IgD-negative memory B cell (primary cell): ENCODE measurements around the gene C5orf47. TPM values are rescaled to one million over a fixed set of nuclear protein-coding genes. Genes with fewer than 3 reads are reported as not detected.

Source experiments
- H3K27ac Mint-ChIP-seq, 3 donors: one replicate each; pipeline ENCODE4 v1.8.0; 2020 to 2022; ENCODE audit warnings: mild to moderate bottlenecking in 3 of 3, mixed read lengths in 3 of 3, moderate library complexity in 1 of 3
- H3K27me3 Mint-ChIP-seq: one replicate; pipeline ENCODE4 v1.8.0; 2021; ENCODE audit warnings: mixed read lengths
- H3K36me3 Mint-ChIP-seq: one replicate; pipeline ENCODE4 v1.8.0; 2020; ENCODE audit warnings: mild to moderate bottlenecking, mixed read lengths
- H3K4me1 Mint-ChIP-seq, 3 donors: one replicate each; pipeline ENCODE4 v1.8.0; 2020 to 2022; ENCODE audit warnings: mixed read lengths in 3 of 3, mild to moderate bottlenecking in 1 of 3
- H3K4me3 Mint-ChIP-seq, 4 donors: one replicate each; pipeline ENCODE4 v1.8.0; 2020 to 2022; ENCODE audit warnings: mild to moderate bottlenecking in 4 of 4, mixed read lengths in 4 of 4, moderate library complexity in 3 of 4
- H3K9me3 Mint-ChIP-seq, 3 donors: one replicate each; pipeline ENCODE4 v1.8.0; 2020 to 2021; ENCODE audit warnings: mixed read lengths in 3 of 3, mild to moderate bottlenecking in 1 of 3
- polyA plus RNA-seq: library from polyadenylated mRNA; unstranded; fragments of 300-500 nt; fragmentation: Illumina TruSeq; gene quantifications from one replicate; pipeline ENCODE4 v1.2.3, GENCODE V29; 2021

C5orf47 gene
- polyA plus RNA-seq, 1 donor from 2014 or later, result not detected

GRCh38 chr5:173963867-173964441, 25.0 kb upstream of the C5orf47 start:
- Mint-ChIP-seq H3K4me3 (no peak overlapping the region), H3K4me1 (no peaks in the 10 kb centered on the region), H3K9me3 (no peaks in the 10 kb centered on the region), H3K27ac (no peak overlapping the region), H3K36me3 (peaks cover 6% of the 10 kb centered on the region), H3K27me3 (no peaks in the 10 kb centered on the region)

GRCh38 chr5:173964506-173964905, 24.5 kb upstream of the C5orf47 start:
- Mint-ChIP-seq H3K36me3 (peaks cover 6% of the 10 kb centered on the region), H3K27me3 (no peaks in the 10 kb centered on the region), H3K4me1 (no peaks in the 10 kb centered on the region), H3K4me3 (no peak overlapping the region), H3K9me3 (no peaks in the 10 kb centered on the region), H3K27ac (no peak overlapping the region)

GRCh38 chr5:173967241-173967640, 21.7 kb upstream of the C5orf47 start:
- Mint-ChIP-seq H3K36me3 (peaks cover 6% of the 10 kb centered on the region), H3K4me3 (no peak overlapping the region), H3K27ac (no peak overlapping the region)

GRCh38 chr5:173968154-173968797, 20.7 kb upstream of the C5orf47 start:
- H3K9me3 Mint-ChIP-seq, result no peaks in the 10 kb centered on the region
- H3K4me1 Mint-ChIP-seq, result peaks cover 1 to 5% (median 4%) of the 10 kb centered on the region in 3 donors
- H3K27ac Mint-ChIP-seq, result peak overlapping the region in 1 of 3 donors; percentile 1
- no peak overlapping the region for H3K4me3 Mint-ChIP-seq
- peaks cover 2% of the 10 kb centered on the region for H3K36me3 Mint-ChIP-seq
- peaks cover 4% of the 10 kb centered on the region for H3K27me3 Mint-ChIP-seq

More at GRCh38 chr5:173967241-173967640, 21.7 kb upstream of the C5orf47 start:
- no peaks in the 10 kb centered on the region for H3K9me3 Mint-ChIP-seq
- H3K4me1 Mint-ChIP-seq, result peaks cover 0 to 1% (median 0%) of the 10 kb centered on the region in 3 donors
- H3K27me3 Mint-ChIP-seq, result peaks cover 4% of the 10 kb centered on the region

GRCh38 chr5:173969167-173970049, 19.6 kb upstream of the C5orf47 start:
- Mint-ChIP-seq H3K36me3 (no peaks in the 10 kb centered on the region), H3K4me3 (peak overlapping the region in 1 of 4 donors; percentile 72), H3K9me3 (no peaks in the 10 kb centered on the region), H3K27ac (peak overlapping the region in 1 of 3 donors; percentile 3), H3K27me3 (peaks cover 10% of the 10 kb centered on the region), H3K4me1 (peaks cover 3 to 10% (median 10%) of the 10 kb centered on the region in 3 donors)

GRCh38 chr5:173970878-173971650, 17.9 kb upstream of the C5orf47 start:
- H3K36me3 Mint-ChIP-seq, result no peaks in the 10 kb centered on the region
- H3K27me3 Mint-ChIP-seq, result peaks cover 10% of the 10 kb centered on the region
- no peaks in the 10 kb centered on the region for H3K9me3 Mint-ChIP-seq
- H3K4me1 Mint-ChIP-seq, result peaks cover 3 to 10% (median 10%) of the 10 kb centered on the region in 3 donors
- peak overlapping the region in 1 of 3 donors; percentile 52 for H3K27ac Mint-ChIP-seq
- no peak overlapping the region for H3K4me3 Mint-ChIP-seq

GRCh38 chr5:173971681-173972345, 17.2 kb upstream of the C5orf47 start:
- H3K4me3 Mint-ChIP-seq, result peak overlapping the region in 1 of 4 donors; percentile 50
- peaks cover 10% of the 10 kb centered on the region for H3K27me3 Mint-ChIP-seq
- no peaks in the 10 kb centered on the region for H3K36me3 Mint-ChIP-seq
- H3K27ac Mint-ChIP-seq, result peak overlapping the region in 1 of 3 donors; percentile 52
- H3K9me3 Mint-ChIP-seq, result no peaks in the 10 kb centered on the region
- peaks cover 3 to 10% (median 10%) of the 10 kb centered on the region in 3 donors for H3K4me1 Mint-ChIP-seq

GRCh38 chr5:173972607-173972924, 16.4 kb upstream of the C5orf47 start:
- no peak overlapping the region for H3K27ac Mint-ChIP-seq
- H3K27me3 Mint-ChIP-seq, result peaks cover 12% of the 10 kb centered on the region
- no peaks in the 10 kb centered on the region for H3K9me3 Mint-ChIP-seq
- peaks cover 3 to 10% (median 10%) of the 10 kb centered on the region in 3 donors for H3K4me1 Mint-ChIP-seq
- H3K4me3 Mint-ChIP-seq, result peak overlapping the region in 2 of 4 donors; percentile 61 to 91
- H3K36me3 Mint-ChIP-seq, result no peaks in the 10 kb centered on the region

GRCh38 chr5:173972925-173973615, 15.9 kb upstream of the C5orf47 start:
- Mint-ChIP-seq H3K27ac (peak overlapping the region in 1 of 3 donors; percentile 31), H3K36me3 (no peaks in the 10 kb centered on the region), H3K9me3 (no peaks in the 10 kb centered on the region)

GRCh38 chr5:173973616-173973969, 15.4 kb upstream of the C5orf47 start:
- peaks cover 3 to 10% (median 10%) of the 10 kb centered on the region in 3 donors for H3K4me1 Mint-ChIP-seq
- H3K27ac Mint-ChIP-seq, result peak overlapping the region in 1 of 3 donors; percentile 31

More at GRCh38 chr5:173972925-173973615, 15.9 kb upstream of the C5orf47 start:
- Mint-ChIP-seq H3K27me3 (peaks cover 13% of the 10 kb centered on the region), H3K4me1 (peaks cover 3 to 10% (median 10%) of the 10 kb centered on the region in 3 donors), H3K4me3 (peak overlapping the region; percentile 61 to 91 (median 78))

GRCh38 chr5:173974688-173975239, 14.2 kb upstream of the C5orf47 start:
- Mint-ChIP-seq H3K9me3 (no peaks in the 10 kb centered on the region), H3K4me3 (no peak overlapping the region), H3K27me3 (peaks cover 13% of the 10 kb centered on the region), H3K36me3 (no peaks in the 10 kb centered on the region), H3K4me1 (peaks cover 3 to 10% (median 10%) of the 10 kb centered on the region in 3 donors), H3K27ac (no peak overlapping the region)

More at GRCh38 chr5:173973616-173973969, 15.4 kb upstream of the C5orf47 start:
- H3K9me3 Mint-ChIP-seq, result no peaks in the 10 kb centered on the region
- peaks cover 13% of the 10 kb centered on the region for H3K27me3 Mint-ChIP-seq
- H3K36me3 Mint-ChIP-seq, result no peaks in the 10 kb centered on the region
- H3K4me3 Mint-ChIP-seq, result peak overlapping the region; percentile 61 to 91 (median 78)

- H3K4me1 Mint-ChIP-seq, result no peaks in the 10 kb centered on the region
- peaks cover 2 to 10% (median 5%) of the 10 kb centered on the region in 3 donors for H3K9me3 Mint-ChIP-seq
- no peak overlapping the region for H3K4me3 Mint-ChIP-seq
- H3K27me3 Mint-ChIP-seq, result peaks cover 20% of the 10 kb centered on the region
- peaks cover 3% of the 10 kb centered on the region for H3K36me3 Mint-ChIP-seq
- H3K27ac Mint-ChIP-seq, result peak overlapping the region in 1 of 3 donors; percentile 26
Measured at GRCh38 chr5:173981185-173981761, 7.7 kb upstream of the C5orf47 start.

- Mint-ChIP-seq H3K27ac (no peak overlapping the region), H3K9me3 (peaks cover 2 to 10% (median 5%) of the 10 kb centered on the region in 3 donors), H3K27me3 (peaks cover 17% of the 10 kb centered on the region), H3K4me1 (no peaks in the 10 kb centered on the region), H3K4me3 (no peak overlapping the region), H3K36me3 (peaks cover 3% of the 10 kb centered on the region)
Measured at GRCh38 chr5:173984218-173984617, 4.8 kb upstream of the C5orf47 start.
